SK-N-SH treated with all-trans-retinoic acid at 6 μM for 48 hours (cell line): ENCODE data around the gene ODAD3.

Source experiments
- ATAC-seq: fragments of 200-7000 bp; cut with Tn5 transposase; 3 replicates; pipeline ENCODE4 v1.9.1; 2020; ENCODE audit warnings: mild to moderate bottlenecking, moderate library complexity
- ARNTL ChIP-seq: fragments of 450-650 bp; formaldehyde crosslinking; IDR thresholded peaks from 2 replicates; pipeline ENCODE4 v1.5.0; 2020; ENCODE audit warnings: low read depth, mild to moderate bottlenecking, moderate library complexity, borderline replicate concordance
- BACH2 ChIP-seq: fragments of 250-450 bp; sonication (Bioruptor Pico); IDR thresholded peaks from 2 replicates; pipeline ENCODE4 v1.9.0; 2021; ENCODE audit warnings: mild to moderate bottlenecking, borderline replicate concordance
- CREB5 ChIP-seq: fragments of 250-450 bp; sonication (Bioruptor Pico); IDR thresholded peaks from 2 replicates; pipeline ENCODE4 v1.5.1; 2020; ENCODE audit warnings: low read depth, mild to moderate bottlenecking, moderate library complexity
- CSDC2 ChIP-seq: fragments of 250-450 bp; sonication (Bioruptor Pico); IDR thresholded peaks from 2 replicates; pipeline ENCODE4 v1.5.0; 2020; ENCODE audit warnings: mild to moderate bottlenecking, moderate library complexity
- CSRNP3 ChIP-seq: fragments of 250-450 bp; sonication (Bioruptor Pico); IDR thresholded peaks from 2 replicates; pipeline ENCODE4 v1.5.1; 2021; ENCODE audit warnings: mild to moderate bottlenecking, moderate library complexity
- ESRRG ChIP-seq: fragments of 250-450 bp; sonication (Bioruptor Pico); IDR thresholded peaks from 2 replicates; pipeline ENCODE4 v1.6.1; 2021; ENCODE audit warnings: mild to moderate bottlenecking
- ISL1 ChIP-seq: fragments of 250-450 bp; sonication (Bioruptor Pico); IDR thresholded peaks from 2 replicates; pipeline ENCODE4 v2.1.2; 2022; ENCODE audit warnings: mild to moderate bottlenecking, moderate library complexity
- OSR1 ChIP-seq: fragments of 250-450 bp; sonication (Bioruptor Pico); IDR thresholded peaks from 2 replicates; pipeline ENCODE4 v1.8.0; 2022; ENCODE audit warnings: moderate library complexity, mild to moderate bottlenecking, inconsistent platforms
- PATZ1 ChIP-seq: fragments of 250-450 bp; sonication (Bioruptor Pico); IDR thresholded peaks from 2 replicates; pipeline ENCODE4 v1.8.0; 2020; ENCODE audit warnings: mild to moderate bottlenecking, moderate library complexity, borderline replicate concordance
- POU6F1 ChIP-seq: fragments of 250-450 bp; sonication (Bioruptor Pico); IDR thresholded peaks from 2 replicates; pipeline ENCODE4 v1.8.0; 2021; ENCODE audit warnings: low read depth, mild to moderate bottlenecking, moderate library complexity, borderline replicate concordance
- PPARA ChIP-seq: fragments of 250-450 bp; sonication (Bioruptor Pico); IDR thresholded peaks from 2 replicates; pipeline ENCODE4 v1.5.0; 2020; ENCODE audit warnings: mild to moderate bottlenecking, borderline replicate concordance
- RARB ChIP-seq: fragments of 250-450 bp; sonication (Bioruptor Pico); IDR thresholded peaks from 2 replicates; pipeline ENCODE4 v1.8.0; 2021; ENCODE audit warnings: mild to moderate bottlenecking, moderate library complexity
- SNAI2 ChIP-seq: fragments of 250-450 bp; sonication (Bioruptor Pico); IDR thresholded peaks from 2 replicates; pipeline ENCODE4 v1.5.0; 2020; ENCODE audit warnings: mild to moderate bottlenecking, moderate library complexity
- TCF4 ChIP-seq: fragments of 250-450 bp; sonication (Bioruptor Pico); IDR thresholded peaks from 2 replicates; pipeline ENCODE4 v1.8.0; 2021; ENCODE audit warnings: mild to moderate bottlenecking, moderate library complexity, borderline replicate concordance
- TSHZ2 ChIP-seq: fragments of 250-450 bp; sonication (Bioruptor Pico); IDR thresholded peaks from 2 replicates; pipeline ENCODE4 v1.5.0; 2020; ENCODE audit warnings: mild to moderate bottlenecking, moderate library complexity
- ZC3H10 ChIP-seq: fragments of 250-450 bp; sonication (Bioruptor Pico); IDR thresholded peaks from 2 replicates; pipeline ENCODE4 v1.5.1; 2021; ENCODE audit warnings: mild to moderate bottlenecking, moderate library complexity
- ZFP3 ChIP-seq: fragments of 250-450 bp; sonication (Bioruptor Pico); IDR thresholded peaks from 2 replicates; pipeline ENCODE4 v1.5.0; 2020; ENCODE audit warnings: mild to moderate bottlenecking, moderate library complexity
- ZFP30 ChIP-seq: fragments of 450-650 bp; formaldehyde crosslinking; IDR thresholded peaks from 2 replicates; pipeline ENCODE4 v1.5.0; 2022; ENCODE audit warnings: mild to moderate bottlenecking, moderate library complexity
- ZNF565 ChIP-seq: fragments of 450-650 bp; formaldehyde crosslinking; conservative IDR thresholded peaks from 2 replicates; pipeline ENCODE4 v1.5.0; 2020; ENCODE audit warnings: low read depth, mild to moderate bottlenecking, moderate library complexity
- ZNF70 ChIP-seq: fragments of 450-650 bp; formaldehyde crosslinking; IDR thresholded peaks from 2 replicates; pipeline ENCODE4 v1.5.0; 2020; ENCODE audit warnings: mild to moderate bottlenecking, moderate library complexity
- ZNF8 ChIP-seq: fragments of 450-650 bp; formaldehyde crosslinking; IDR thresholded peaks from 2 replicates; pipeline ENCODE4 v1.5.0; 2020; ENCODE audit warnings: mild to moderate bottlenecking, moderate library complexity

The ODAD3 gene

GRCh38 chr19:11458236-11458900 is 23.4 kb upstream of the ODAD3 start:
- TF ChIP-seq TSHZ2 (CRISPR knock-in tag) = no peak
- no peak for TF ChIP-seq PPARA (CRISPR knock-in tag)
- no peak for TF ChIP-seq ZFP3 (CRISPR knock-in tag)
- TF ChIP-seq TCF4 (CRISPR knock-in tag) = no peak
- TF ChIP-seq RARB (CRISPR knock-in tag) = no peak
- TF ChIP-seq BACH2 = no peak
- no peak for TF ChIP-seq OSR1 (CRISPR knock-in tag)
- no peak for TF ChIP-seq ISL1 (CRISPR knock-in tag)
- no peak for TF ChIP-seq ZNF8
- TF ChIP-seq CSRNP3 (CRISPR knock-in tag) = no peak
- no peak for TF ChIP-seq ZC3H10 (CRISPR knock-in tag)
- no peak for TF ChIP-seq ZNF565 (CRISPR knock-in tag)
- no peak for TF ChIP-seq CREB5
- no peak for TF ChIP-seq ARNTL (CRISPR knock-in tag)
- no peak for TF ChIP-seq PATZ1
- TF ChIP-seq ZNF70 (CRISPR knock-in tag) = no peak
- no peak for TF ChIP-seq SNAI2 (CRISPR knock-in tag)
- TF ChIP-seq ZFP30 = no peak
- no peak for TF ChIP-seq POU6F1 (CRISPR knock-in tag)
- no peak for TF ChIP-seq ESRRG (CRISPR knock-in tag)
- ATAC-seq = no peak

GRCh38 chr19:11457831-11458230 is 22.9 kb upstream of the ODAD3 start:
- ATAC-seq = no peak
- no peak for TF ChIP-seq ZFP30
- TF ChIP-seq POU6F1 (CRISPR knock-in tag) = no peak
- no peak for TF ChIP-seq PATZ1
- TF ChIP-seq CSDC2 = no peak
- TF ChIP-seq BACH2 = no peak
- no peak for TF ChIP-seq TCF4 (CRISPR knock-in tag)
- no peak for TF ChIP-seq OSR1 (CRISPR knock-in tag)
- TF ChIP-seq PPARA (CRISPR knock-in tag) = no peak
- no peak for TF ChIP-seq CREB5
